Ascending aorta (tissue), 2 donors: ENCODE measurements around the gene NFU1. TPM values are rescaled to one million over a fixed set of nuclear protein-coding genes. Genes with fewer than 3 reads are reported as not detected.
"Not testable (repeated sequence)": the region's sequence is repeated elsewhere in the genome, so short reads cannot be mapped to it uniquely, and the experiment has no call there.

Experiments used
- DNase-seq, 2 donors: peaks; one replicate each; pipeline ENCODE4 v3.0.0-alpha.2; 2019; ENCODE audit warnings: low spot score in 2 of 2
- H3K27ac ChIP-seq, 2 donors: fragments of 200-600 bp; sonication (generic); one replicate each; pipeline ENCODE4 v1.5.1; 2016 to 2017; ENCODE audit warnings: mild to moderate bottlenecking in 1 of 2
- H3K27me3 ChIP-seq: fragments of 200-600 bp; sonication (generic); one replicate; pipeline ENCODE4 v1.5.1; 2017
- H3K36me3 ChIP-seq, 2 donors: fragments of 200-600 bp; sonication (generic); one replicate each; pipeline ENCODE4 v1.5.1; 2016
- H3K4me1 ChIP-seq, 2 donors: fragments of 200-600 bp; sonication (generic); one replicate each; pipeline ENCODE4 v1.5.1; 2016 to 2017; ENCODE audit warnings: mild to moderate bottlenecking in 1 of 2
- H3K4me3 ChIP-seq, 2 donors: fragments of 200-600 bp; sonication (generic); one replicate each; pipeline ENCODE4 v1.5.1; 2016 to 2017; ENCODE audit warnings: mild to moderate bottlenecking in 1 of 2
- H3K9me3 ChIP-seq, 2 donors: fragments of 200-600 bp; sonication (generic); one replicate each; pipeline ENCODE4 v1.5.1; 2016
- CTCF ChIP-seq, 3 experiments: fragments of 200-600 bp in 2 of 3; fragments of 450-650 bp in 1 of 3; sonication (generic) in 2 of 3; IDR thresholded peaks; one replicate each; pipeline ENCODE4 v1.5.1; 2016 to 2019; ENCODE audit warnings: antibody characterized with exemption in 3 of 3, mild to moderate bottlenecking in 1 of 3, moderate library complexity in 1 of 3
- intact Hi-C: fragments of 100-400 bp; cut with DNase I; formaldehyde crosslinking; loops from one replicate; pipeline ENCODE4 v1.15.1; 2023
- total RNA-seq: library from RNA; depleted of rRNA; stranded (reverse); fragments of >200 nt; gene quantifications from one replicate; pipeline ENCODE4 v1.1.0, GENCODE V29; 2016

NFU1 gene
- total RNA-seq, 1 donor from 2014 or later, result 49.4 TPM

- Histone ChIP-seq H3K4me3 (no peak overlapping the region), H3K4me1 (no peaks in the 10 kb centered on the region), H3K27ac (no peak overlapping the region), H3K27me3 (no peaks in the 10 kb centered on the region), H3K36me3 (no peaks in the 10 kb centered on the region), H3K9me3 (no peaks in the 10 kb centered on the region)
- no peak for DNase-seq
- intact Hi-C loops, result no loop called here
- TF ChIP-seq CTCF (IDR thresholded peaks at IDR 0.05), result no peak
Observed at GRCh38 chr2:69452687-69453086, 15.5 kb upstream of the NFU1 start.

GRCh38 chr2:69450735-69451416 is 13.6 kb upstream of the NFU1 start:
- Histone ChIP-seq H3K36me3 (no peaks in the 10 kb centered on the region), H3K9me3 (no peaks in the 10 kb centered on the region), H3K27me3 (no peaks in the 10 kb centered on the region), H3K27ac (no peak overlapping the region), H3K4me3 (no peak overlapping the region), H3K4me1 (no peaks in the 10 kb centered on the region)
- intact Hi-C loops, result no loop called here
- TF ChIP-seq CTCF (IDR thresholded peaks at IDR 0.05), result no peak
- DNase-seq, result no peak

DNA sequence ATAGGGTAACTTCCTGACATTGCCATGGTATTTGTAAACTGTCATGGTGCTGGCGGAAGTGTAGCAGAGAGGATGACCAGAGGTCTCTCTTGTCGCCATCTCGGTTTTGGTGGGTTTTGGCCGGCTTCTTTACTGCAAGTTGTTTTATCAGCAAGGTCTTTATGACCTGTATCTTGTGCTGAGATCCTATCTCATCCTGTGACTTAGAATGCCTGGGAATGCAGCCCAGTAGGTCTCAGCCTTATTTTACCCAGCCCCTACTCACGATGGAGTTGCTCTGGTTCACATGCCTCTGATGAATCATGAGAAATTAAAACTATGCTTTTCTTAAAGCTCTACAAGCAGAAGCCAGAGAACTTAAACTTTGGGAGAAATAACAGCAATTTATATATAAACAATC is 12.7 kb upstream of the NFU1 start:
- intact Hi-C loops, result no loop called here
- TF ChIP-seq CTCF (IDR thresholded peaks at IDR 0.05), result no peak
- H3K36me3 ChIP-seq, result no peaks in the 10 kb centered on the region
- H3K4me1 ChIP-seq, result no peaks in the 10 kb centered on the region
- no peak for DNase-seq
- no peaks in the 10 kb centered on the region for H3K9me3 ChIP-seq
- H3K27me3 ChIP-seq, result no peaks in the 10 kb centered on the region
- no peak overlapping the region for H3K27ac ChIP-seq
- H3K4me3 ChIP-seq, result no peak overlapping the region

DNA sequence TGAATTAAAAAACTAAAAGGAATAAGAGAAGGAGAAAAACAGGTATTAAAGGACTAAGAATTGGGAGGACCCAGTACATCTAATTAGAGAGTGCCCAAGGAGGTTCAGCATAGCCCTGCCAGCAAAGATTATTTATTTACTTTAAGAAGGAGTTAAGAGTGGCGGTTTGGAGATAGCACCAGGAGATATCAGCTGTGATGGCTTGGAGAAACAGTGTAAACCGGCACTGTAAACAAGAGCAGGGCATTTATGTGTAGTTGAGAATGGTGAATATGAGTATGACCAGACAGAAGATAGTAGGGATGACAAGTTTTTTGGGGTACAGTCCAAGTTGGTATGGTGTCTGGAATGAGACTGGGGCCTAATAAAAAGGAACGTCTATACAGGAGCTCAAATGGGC is 6.4 kb upstream of the NFU1 start:
- H3K9me3 ChIP-seq, H3K4me3 ChIP-seq, H3K4me1 ChIP-seq, H3K27ac ChIP-seq, H3K36me3 ChIP-seq, intact Hi-C loops, H3K27me3 ChIP-seq, DNase-seq: not testable (repeated sequence)

- intact Hi-C loops, result loop anchor here (10.0 kb wide), 1 partner anchor 385 kb away; the partner anchor contains the start of gene GMCL1
- not testable (repeated sequence) for DNase-seq, H3K36me3 ChIP-seq
Observed at GRCh38 chr2:69439499-69439898, 2.3 kb upstream of the NFU1 start.

DNA sequence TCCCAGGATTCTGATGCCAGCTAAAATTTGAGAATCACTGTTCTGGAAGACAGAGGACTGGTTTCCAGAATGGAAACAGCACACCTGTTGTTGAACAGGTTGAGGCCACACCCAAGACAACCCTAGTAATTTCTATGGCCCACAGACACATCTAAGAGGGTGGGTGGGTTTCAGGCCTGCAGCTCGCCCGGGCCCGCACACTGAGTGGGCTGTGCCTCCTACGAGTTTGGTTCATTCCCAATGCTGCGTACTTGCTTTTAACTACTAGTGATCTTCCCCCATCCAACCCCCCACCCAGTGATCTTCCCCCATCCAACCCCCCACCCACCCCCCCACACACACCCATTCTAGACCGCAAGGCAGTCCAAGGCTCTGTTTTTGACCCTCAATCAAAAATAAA is 1.3 kb upstream of the NFU1 start:
- Histone ChIP-seq H3K4me1 (peaks cover 5 to 14% of the 10 kb centered on the region in 2 donors), H3K36me3 (no peaks in the 10 kb centered on the region), H3K27me3 (no peaks in the 10 kb centered on the region), H3K9me3 (no peaks in the 10 kb centered on the region), H3K4me3 (no peak overlapping the region), H3K27ac (peak overlapping the region; percentile 94 to 95)
- no peak for TF ChIP-seq CTCF (IDR thresholded peaks at IDR 0.05)
- no peak for DNase-seq
- intact Hi-C loops, result loop anchor here (10.0 kb wide), 1 partner anchor 386 kb away; the partner anchor contains the start of gene GMCL1

More at GRCh38 chr2:69439499-69439898, 2.3 kb upstream of the NFU1 start:
- not testable (repeated sequence) for H3K9me3 ChIP-seq, H3K27ac ChIP-seq, H3K27me3 ChIP-seq, H3K4me3 ChIP-seq
- H3K4me1 ChIP-seq, result peaks cover 5 to 14% of the 10 kb centered on the region in 2 donors
